ENCODE data around the gene YBX3. TPM values are rescaled to one million over a fixed set of nuclear protein-coding genes. Genes with fewer than 3 reads are reported as not detected.

YBX3 gene
- total RNA-seq, 4 donors from 2014 or later = 406 to 604 (median 588) TPM

GRCh38 chr12:10741845-10742244 lies 18.7 kb upstream of the YBX3 start:
- TF ChIP-seq POLR2AphosphoS5 (IDR thresholded peaks at IDR 0.05) (no peak), EP300 (IDR thresholded peaks at IDR 0.05) (no peak), POLR2A (IDR thresholded peaks at IDR 0.05; ENCODE audit: low read depth) (no peak), CTCF (IDR thresholded peaks at IDR 0.05) (no peak)
- H3K4me1 ChIP-seq = no peaks in the 10 kb centered on the region
- no peak overlapping the region for H3K27ac ChIP-seq (replicated peaks in 1 of 4)
- H3K36me3 ChIP-seq = no peaks in the 10 kb centered on the region
- no peak for DNase-seq (ENCODE audit: extremely low spot score)
- no peak overlapping the region for H3K4me3 ChIP-seq
- H3K9me3 ChIP-seq = no peaks in the 10 kb centered on the region
- H3K27me3 ChIP-seq = no peaks in the 10 kb centered on the region
- intact Hi-C loops (cut with DNase I) = no loop called here

- Histone ChIP-seq H3K4me1 (no peaks in the 10 kb centered on the region), H3K27ac (replicated peaks in 1 of 4) (no peak overlapping the region), H3K36me3 (no peaks in the 10 kb centered on the region), H3K27me3 (peaks cover 0 to 5% (median 0%) of the 10 kb centered on the region in 4 donors), H3K4me3 (no peak overlapping the region), H3K9me3 (no peaks in the 10 kb centered on the region)
- WGBS = 67% methylated on average over 1 of the region's 1 CpG
- intact Hi-C loops (cut with DNase I) = no loop called here
- no peak for DNase-seq (ENCODE audit: extremely low spot score)
- TF ChIP-seq POLR2A (IDR thresholded peaks at IDR 0.05; ENCODE audit: low read depth) (no peak), POLR2AphosphoS5 (IDR thresholded peaks at IDR 0.05) (no peak), CTCF (IDR thresholded peaks at IDR 0.05) (no peak), EP300 (IDR thresholded peaks at IDR 0.05) (no peak)
These were observed 17.1 kb upstream of the YBX3 start for GRCh38 chr12:10740182-10740581.

GRCh38 chr12:10739157-10740118 lies 16.3 kb upstream of the YBX3 start:
- no peaks in the 10 kb centered on the region for H3K9me3 ChIP-seq
- H3K4me3 ChIP-seq = no peak overlapping the region
- no peaks in the 10 kb centered on the region for H3K4me1 ChIP-seq
- H3K27ac ChIP-seq (replicated peaks in 1 of 4) = no peak overlapping the region
- WGBS = 86% methylated on average over 8 of the region's 8 CpGs
- DNase-seq (ENCODE audit: extremely low spot score) = no peak
- intact Hi-C loops (cut with DNase I) = no loop called here
- TF ChIP-seq POLR2A (IDR thresholded peaks at IDR 0.05; ENCODE audit: low read depth) (no peak), POLR2AphosphoS5 (IDR thresholded peaks at IDR 0.05) (no peak), CTCF (IDR thresholded peaks at IDR 0.05) (no peak), EP300 (IDR thresholded peaks at IDR 0.05) (no peak)
- no peaks in the 10 kb centered on the region for H3K36me3 ChIP-seq
- peaks cover 0 to 5% (median 0%) of the 10 kb centered on the region in 4 donors for H3K27me3 ChIP-seq

- Histone ChIP-seq H3K4me1 (no peaks in the 10 kb centered on the region), H3K27ac (replicated peaks in 1 of 4) (no peak overlapping the region), H3K9me3 (no peaks in the 10 kb centered on the region), H3K4me3 (no peak overlapping the region), H3K36me3 (no peaks in the 10 kb centered on the region), H3K27me3 (peaks cover 0 to 10% (median 0%) of the 10 kb centered on the region in 4 donors)
- intact Hi-C loops (cut with DNase I) = no loop called here
- 79% methylated on average over 1 of the region's 1 CpG for WGBS
- DNase-seq (ENCODE audit: extremely low spot score) = no peak
- no peak for TF ChIP-seq POLR2AphosphoS5 (IDR thresholded peaks at IDR 0.05)
- TF ChIP-seq POLR2A (IDR thresholded peaks at IDR 0.05; ENCODE audit: low read depth) = no peak
- no peak for TF ChIP-seq EP300 (IDR thresholded peaks at IDR 0.05)
- TF ChIP-seq CTCF (IDR thresholded peaks at IDR 0.05) = no peak
These were observed 14.1 kb upstream of the YBX3 start for GRCh38 chr12:10737249-10737648.

Measured in esophagus muscularis mucosa (tissue), 4 donors.